KOPT-K1 (cell line): ENCODE data around the gene CCDC197.
A peak's percentile ranks its signal among the peaks of the same experiment; 100 is the strongest.

Source experiments
- H3K27ac ChIP-seq: fragments of 200-600 bp; sonication (generic); 2 replicates; pipeline ENCODE4 v1.5.1; 2016; ENCODE audit warnings: antibody characterized with exemption, mild to moderate bottlenecking, low read depth, low read length; ENCODE audit not compliant: poor library complexity, severe bottlenecking
- H3K36me3 ChIP-seq: fragments of 200-600 bp; sonication (generic); 2 replicates; pipeline ENCODE4 v1.5.1; 2017; ENCODE audit warnings: antibody characterized with exemption, mild to moderate bottlenecking, low read length, moderate library complexity; ENCODE audit not compliant: insufficient read depth
- H3K9me3 ChIP-seq: fragments of 200-600 bp; sonication (generic); 2 replicates; pipeline ENCODE4 v1.5.1; 2017; ENCODE audit warnings: antibody characterized with exemption, low read length, mild to moderate bottlenecking; ENCODE audit not compliant: insufficient read depth, poor library complexity, severe bottlenecking

CCDC197 gene

DNA sequence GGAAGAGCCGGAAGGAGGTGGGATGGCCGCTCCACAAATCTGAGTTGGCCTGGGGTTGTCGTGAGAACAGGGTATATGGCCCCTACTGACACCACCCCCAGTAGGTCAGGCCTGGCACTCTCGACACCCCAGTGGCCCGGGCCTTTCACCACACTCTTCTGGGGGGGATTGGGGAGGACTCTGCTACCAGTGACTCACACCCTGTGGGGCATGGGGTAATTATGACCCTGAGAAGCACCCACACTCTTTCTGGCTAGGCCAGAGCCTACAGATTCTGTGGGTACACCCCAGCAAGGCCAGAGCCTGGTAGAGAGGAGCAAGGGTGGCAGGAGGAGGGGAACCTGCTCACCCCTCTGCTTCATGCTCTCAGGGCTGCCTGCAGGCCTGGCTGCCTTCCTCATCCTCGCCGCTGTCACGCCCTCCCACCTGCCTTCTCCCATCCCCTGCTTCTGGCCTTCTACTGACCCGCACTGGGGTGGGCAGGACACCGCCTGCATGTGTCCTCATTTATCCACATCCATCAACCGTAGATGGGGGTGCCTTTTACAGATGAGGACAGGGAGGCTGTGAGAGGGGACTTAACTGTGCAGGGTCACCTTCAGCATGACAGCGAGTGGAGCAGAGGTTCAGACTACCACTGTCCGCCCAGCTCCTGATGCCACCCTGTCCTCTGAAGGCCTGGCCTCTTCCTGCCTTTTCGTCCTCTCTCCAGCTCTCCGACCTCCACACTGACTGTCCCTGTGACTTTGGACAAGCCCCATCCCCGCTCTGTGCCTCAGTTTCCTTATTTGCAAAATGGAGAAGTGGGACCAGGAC lies 39.1 kb upstream of the CCDC197 start:
- H3K36me3 ChIP-seq = no peaks in the 10 kb centered on the region
- no peaks in the 10 kb centered on the region for H3K9me3 ChIP-seq
- H3K27ac ChIP-seq = no peak overlapping the region

DNA sequence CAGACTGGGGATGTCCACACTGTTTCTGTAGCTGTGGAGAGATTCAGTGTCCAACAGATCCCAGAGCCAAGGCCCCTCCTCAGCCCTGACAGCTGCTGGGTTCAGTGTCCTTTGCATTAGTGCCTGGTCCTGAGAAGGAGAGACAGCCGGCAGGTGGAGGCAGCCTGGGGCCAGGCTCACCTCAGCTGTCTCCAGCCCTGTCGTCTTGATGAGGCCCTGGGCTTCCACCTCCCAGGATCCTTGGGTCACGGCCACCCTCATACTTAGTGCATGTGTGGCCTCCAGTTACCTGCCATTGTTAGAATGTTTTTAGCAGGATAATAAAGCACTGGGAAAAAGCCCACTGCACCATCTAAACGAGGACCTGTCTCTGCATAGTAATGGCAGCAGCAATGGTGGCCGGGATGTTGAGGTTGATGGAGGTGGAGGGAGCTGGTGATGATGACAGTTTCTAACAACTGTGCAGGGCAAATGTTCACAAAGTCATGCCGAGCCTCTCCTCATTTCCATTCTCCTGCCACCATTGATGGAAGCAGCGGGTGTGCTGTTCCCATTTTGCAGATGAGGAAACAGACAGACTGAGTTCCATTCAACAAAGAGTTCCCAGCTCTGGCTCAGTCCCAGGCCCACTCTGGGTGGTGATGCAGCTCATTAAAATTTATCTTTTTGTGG lies 38.4 kb upstream of the CCDC197 start:
- Histone ChIP-seq H3K9me3 (no peaks in the 10 kb centered on the region), H3K36me3 (no peaks in the 10 kb centered on the region), H3K27ac (peak overlapping the region; percentile 0)

DNA sequence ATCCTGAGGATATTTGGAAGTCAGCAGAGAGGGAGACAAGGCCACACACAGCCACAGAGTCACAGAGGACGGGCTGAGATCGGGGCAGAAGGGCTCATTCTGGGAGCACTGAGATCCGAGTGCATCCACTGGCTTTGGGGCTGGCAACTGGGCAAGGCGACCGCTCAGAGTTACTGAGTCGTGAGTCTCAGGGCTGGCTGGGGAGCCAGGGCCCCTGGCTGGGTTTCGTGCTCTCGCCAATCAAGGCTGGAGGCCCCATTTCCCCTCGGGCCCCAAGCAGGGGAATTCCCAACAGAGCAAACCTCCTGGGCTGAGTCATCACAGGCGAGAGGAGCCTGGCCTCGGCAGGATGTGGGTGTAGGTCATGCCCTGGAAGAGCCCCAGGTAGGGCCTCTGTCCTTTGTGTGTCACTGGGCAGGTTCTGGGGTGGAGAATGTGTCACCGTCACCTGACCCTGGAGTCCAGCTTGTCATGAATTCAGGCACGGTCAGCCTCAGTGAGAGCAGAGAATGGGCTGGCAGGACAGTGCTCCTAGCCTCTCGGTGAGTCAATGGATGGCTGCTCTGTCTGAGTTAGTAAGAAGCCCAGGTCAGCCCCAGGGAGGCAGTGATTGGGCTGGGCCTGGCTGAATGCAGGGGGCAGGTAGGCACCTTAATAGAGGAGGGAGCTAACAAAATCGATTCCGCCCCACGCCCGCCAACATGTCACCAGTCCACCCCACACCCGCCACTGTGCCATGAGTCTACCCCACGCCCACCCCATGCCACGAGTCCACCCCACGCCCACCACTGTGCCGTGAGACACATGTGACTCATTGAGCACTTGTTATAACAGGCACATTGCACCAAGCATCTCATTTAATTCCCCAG lies 37.6 kb upstream of the CCDC197 start:
- H3K9me3 ChIP-seq = no peaks in the 10 kb centered on the region
- no peaks in the 10 kb centered on the region for H3K36me3 ChIP-seq
- H3K27ac ChIP-seq = peak overlapping the region; percentile 0

DNA sequence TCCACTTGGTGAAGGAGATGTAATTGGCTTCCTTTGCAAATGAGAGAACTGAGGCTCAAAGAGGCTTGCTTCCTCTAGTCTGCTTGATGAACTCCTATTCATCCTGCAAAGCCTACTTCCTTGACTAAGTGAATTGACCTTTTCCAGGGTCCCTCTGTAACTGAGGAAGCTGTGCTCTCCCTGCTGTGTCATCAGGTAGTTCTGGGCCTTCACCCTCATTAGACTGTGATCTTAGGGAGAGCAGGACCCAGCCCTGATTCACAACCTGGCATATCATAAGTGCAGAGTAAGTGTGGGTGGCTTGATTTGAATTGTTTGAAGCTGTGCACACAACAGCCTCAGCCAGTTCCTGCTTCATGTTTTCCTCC lies 37.0 kb upstream of the CCDC197 start:
- no peaks in the 10 kb centered on the region for H3K36me3 ChIP-seq
- no peak overlapping the region for H3K27ac ChIP-seq
- no peaks in the 10 kb centered on the region for H3K9me3 ChIP-seq

DNA sequence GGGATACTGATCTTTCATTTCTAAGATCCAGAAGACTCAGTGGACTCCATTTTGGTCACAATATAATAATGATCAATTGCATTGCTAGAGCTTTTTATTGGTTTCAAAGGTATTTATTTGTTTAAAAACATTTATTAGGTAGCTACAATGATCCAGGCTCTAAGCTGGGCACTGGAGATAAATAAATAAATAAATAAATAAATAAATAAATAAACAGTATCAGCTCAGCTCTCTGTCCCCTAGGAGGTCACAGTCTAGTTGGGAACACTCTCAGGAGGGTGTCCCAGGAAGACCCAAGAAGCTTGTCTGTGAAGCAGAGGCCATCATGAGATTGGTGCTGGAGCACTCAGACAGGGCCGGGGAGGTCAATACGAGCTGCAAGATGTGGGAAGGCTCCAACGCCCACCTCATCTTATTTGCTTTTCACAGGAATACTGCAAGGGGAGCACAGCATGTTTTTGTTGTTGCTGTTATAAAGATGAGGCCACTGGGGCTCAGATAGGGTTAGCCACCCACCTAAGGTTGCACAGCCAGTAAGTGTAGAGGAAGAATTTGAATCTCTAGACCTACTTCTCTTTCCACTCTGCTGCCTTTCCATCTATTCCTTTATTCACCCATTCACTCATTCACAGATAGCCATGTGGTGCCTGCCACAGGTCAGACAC lies 36.2 kb upstream of the CCDC197 start:
- H3K36me3 ChIP-seq = no peaks in the 10 kb centered on the region
- no peaks in the 10 kb centered on the region for H3K9me3 ChIP-seq
- H3K27ac ChIP-seq = no peak overlapping the region

DNA sequence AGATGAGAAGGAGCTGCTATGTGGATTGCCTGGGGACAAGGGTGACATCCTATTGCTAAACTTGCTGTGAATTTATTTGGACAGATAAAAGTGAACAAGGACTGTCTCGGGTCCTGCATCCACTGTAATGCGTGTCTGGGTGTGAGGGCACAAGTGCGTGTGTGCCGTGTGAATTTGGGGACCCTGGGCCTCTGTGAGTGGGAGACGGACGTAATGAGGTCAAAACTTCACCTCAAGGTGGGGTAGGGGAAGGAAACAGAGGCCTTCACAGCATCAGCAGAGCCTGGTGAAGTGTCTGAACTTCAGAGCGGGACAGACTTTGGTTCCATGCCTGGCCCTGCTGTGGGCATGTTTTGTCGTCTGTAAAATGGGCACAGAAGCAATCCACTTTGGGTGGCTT lies 35.5 kb upstream of the CCDC197 start:
- no peak overlapping the region for H3K27ac ChIP-seq
- H3K9me3 ChIP-seq = no peaks in the 10 kb centered on the region
- no peaks in the 10 kb centered on the region for H3K36me3 ChIP-seq

DNA sequence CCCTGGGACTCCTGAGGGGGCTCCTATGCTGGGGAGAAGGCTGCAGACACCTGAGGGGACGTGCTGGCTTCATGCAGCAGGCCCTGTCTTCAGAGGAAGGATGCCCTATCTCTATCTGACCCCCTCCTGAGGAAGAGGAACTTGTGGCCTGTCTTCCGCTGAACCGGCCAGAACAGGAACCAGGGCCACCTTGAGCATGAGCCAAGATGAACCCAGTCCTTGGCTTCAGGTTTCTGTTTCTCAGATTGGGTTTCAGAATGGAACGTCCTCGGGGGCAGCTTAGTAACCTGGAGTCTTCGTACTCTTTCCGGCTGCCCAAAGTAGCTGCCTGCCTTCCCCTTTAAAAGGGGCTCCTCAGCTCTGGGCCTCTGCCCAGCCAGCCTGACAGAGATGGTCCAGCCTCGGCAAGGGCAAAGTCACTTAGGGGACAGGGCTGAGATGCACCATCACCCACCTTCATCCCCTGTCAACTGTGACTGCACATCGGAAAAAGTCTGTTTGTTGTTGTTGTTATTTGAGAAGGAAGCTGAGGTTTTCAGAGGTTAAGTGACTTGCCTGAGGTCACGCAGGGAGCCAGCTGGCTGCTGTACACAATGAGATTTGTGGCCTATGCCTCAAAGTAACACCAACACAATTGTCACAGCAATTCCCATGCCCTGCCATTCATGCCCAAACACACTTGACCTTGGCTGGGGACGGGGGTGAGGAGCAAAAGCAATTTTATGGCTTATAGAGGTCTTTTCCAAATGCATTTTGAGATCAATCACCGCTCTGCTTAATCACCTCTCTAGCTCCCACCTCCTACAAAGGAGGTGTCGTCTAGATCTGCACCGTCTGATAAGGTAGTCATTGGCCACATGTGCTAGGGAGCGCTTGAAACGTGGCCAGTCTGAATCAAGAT lies 34.1 kb upstream of the CCDC197 start:
- no peaks in the 10 kb centered on the region for H3K36me3 ChIP-seq
- H3K9me3 ChIP-seq = no peaks in the 10 kb centered on the region
- no peak overlapping the region for H3K27ac ChIP-seq

DNA sequence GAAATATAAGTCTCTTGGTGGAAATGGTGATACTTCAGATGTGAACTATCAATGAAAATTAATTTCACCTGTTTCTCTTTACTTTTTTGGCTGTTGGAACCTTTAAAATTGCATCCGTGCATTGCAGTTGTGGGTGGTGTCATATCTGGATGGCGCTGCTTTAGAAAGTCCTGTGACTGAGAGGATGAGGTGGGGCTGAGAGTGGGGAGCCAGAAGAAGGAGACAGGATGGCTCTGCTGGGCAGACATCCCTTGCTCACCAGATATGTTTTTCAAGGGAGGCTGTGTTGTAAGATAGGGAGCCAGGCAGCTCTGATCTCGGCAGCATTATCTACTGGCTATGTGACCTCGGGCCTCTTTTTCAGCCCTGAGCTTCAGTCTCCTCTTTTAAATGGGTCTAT lies 33.4 kb upstream of the CCDC197 start:
- Histone ChIP-seq H3K36me3 (no peaks in the 10 kb centered on the region), H3K9me3 (no peaks in the 10 kb centered on the region), H3K27ac (no peak overlapping the region)

DNA sequence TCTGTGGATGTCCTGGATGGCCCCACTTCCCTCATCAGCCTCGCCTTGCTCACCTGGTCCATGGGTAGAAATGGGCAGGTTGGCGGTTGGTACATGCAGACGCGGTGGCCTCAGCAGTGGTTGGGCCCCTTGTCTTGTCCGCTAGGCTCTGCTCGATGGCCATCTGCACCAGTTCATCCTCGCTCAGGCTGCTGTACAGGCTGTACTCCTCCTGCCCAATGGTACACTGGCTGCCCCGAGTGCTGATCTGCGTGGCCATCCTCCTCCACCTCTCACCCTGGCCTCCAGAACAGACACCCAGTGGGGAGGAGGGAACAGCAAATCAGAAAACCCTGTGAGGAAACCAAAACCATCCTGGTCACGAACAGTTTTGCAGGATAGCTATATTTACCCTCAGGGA lies 32.8 kb upstream of the CCDC197 start:
- no peaks in the 10 kb centered on the region for H3K9me3 ChIP-seq
- H3K27ac ChIP-seq = no peak overlapping the region
- H3K36me3 ChIP-seq = no peaks in the 10 kb centered on the region

DNA sequence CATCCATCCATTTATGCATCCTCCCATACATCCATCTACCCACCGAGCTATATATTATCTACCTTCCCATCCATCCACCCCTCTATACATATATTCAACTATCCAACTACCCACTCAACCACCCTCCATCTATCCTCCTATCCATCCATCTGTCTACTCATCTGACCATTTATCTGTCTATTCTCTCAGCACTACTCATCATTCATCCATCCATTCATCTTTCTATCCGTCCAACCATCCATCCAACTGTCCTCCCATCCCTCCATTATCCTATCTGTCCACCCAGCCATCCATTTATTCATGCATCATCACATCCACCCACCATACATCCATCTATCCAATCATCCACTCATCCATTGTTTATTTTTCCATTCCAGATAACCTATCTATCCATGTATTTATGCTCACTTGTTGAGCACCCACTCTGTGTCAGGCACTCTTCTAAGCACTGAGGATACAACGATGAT lies 32.2 kb upstream of the CCDC197 start:
- Histone ChIP-seq H3K27ac (no peak overlapping the region), H3K9me3 (no peaks in the 10 kb centered on the region)

DNA sequence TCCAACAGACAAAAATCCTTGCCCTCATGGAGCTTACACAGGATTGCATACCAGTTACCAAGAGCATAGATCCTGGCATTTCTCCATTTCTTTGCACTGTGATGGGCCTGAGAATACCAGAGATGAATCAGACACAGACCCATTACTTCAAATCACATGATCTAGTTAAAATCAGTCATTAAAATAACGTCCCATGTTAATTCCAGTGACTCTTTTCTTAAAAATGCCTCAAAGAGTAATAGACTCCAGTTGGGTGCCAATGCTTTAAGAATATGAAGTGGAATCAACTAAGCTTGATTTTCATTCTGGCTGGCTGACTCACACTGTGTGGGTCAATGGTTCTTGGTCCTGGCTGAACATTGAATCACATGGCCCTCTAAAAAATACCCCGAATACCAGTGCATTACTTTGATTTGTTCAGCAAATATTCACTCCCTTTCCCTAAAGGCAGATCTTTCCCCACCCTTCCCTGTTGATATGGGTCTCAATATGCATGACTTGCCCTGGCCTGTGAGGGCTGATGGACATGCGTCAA lies 31.7 kb upstream of the CCDC197 start:
- no peak overlapping the region for H3K27ac ChIP-seq
- no peaks in the 10 kb centered on the region for H3K36me3 ChIP-seq
- no peaks in the 10 kb centered on the region for H3K9me3 ChIP-seq

More for the DNA sequence above, 32.2 kb upstream of the CCDC197 start:
- H3K36me3 ChIP-seq = no peaks in the 10 kb centered on the region

DNA sequence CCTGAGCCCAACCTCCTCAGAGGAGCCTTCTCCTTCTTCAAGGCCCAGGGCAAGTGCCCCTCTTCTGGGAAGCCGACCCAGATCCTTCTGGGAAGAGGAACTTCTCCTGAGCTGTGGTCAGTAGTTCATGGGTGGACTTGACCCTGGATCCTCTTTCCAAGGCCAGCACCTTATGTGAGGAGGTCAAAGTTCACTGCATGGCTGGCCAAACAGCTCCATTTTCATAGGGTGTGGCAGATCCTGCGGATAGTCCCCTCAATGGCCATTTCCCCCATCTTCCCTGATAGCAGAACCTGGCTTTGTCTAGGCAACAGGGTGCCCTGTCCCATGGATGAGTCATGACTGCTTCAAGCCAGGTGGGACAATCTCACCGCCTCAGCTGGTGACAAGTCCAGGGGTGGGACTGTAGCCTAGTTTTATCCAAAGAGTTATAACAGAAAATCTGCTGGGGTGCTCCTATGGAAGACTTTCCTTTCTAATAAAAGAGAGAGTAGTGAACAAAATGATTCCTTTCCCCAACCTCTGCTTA lies 31.1 kb upstream of the CCDC197 start:
- H3K36me3 ChIP-seq = no peaks in the 10 kb centered on the region
- no peak overlapping the region for H3K27ac ChIP-seq
- no peaks in the 10 kb centered on the region for H3K9me3 ChIP-seq

DNA sequence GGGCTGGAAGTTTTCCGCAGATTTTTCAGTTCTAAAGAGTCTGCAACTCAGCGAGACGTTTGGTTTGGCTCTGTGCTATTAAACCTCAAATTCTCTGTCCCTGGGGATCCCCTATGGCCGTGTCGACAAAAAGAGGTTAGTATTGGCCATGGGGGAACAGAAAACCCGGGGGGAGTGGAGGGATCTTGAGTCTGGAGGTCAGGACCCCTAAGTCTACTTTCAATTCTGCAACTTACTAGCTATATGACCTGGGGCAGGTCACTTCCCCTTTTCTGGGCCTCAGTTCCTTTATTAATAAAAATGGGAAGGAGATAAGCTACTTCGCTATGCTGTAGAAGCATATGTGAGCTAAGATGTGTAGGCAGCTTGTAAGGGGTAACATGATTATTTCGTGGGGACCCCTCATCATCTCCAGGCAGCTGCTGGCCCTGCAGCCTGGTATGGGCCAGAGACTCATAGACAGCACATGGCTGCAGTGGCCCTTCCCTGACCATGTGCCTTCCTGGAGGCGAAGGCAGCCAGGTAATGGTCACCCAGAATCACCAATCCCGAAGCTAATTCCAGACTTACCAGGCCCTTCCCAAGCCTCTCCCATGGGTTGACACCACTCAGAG lies 29.4 kb upstream of the CCDC197 start:
- Histone ChIP-seq H3K27ac (no peak overlapping the region), H3K36me3 (no peaks in the 10 kb centered on the region)

More for the DNA sequence above, 29.4 kb upstream of the CCDC197 start:
- H3K9me3 ChIP-seq = no peaks in the 10 kb centered on the region
